Endometrial microvascular endothelial cells (primary cell): ENCODE measurements around the gene MET. TPM values are rescaled to one million over a fixed set of nuclear protein-coding genes. Genes with fewer than 3 reads are reported as not detected.
"Not testable (repeated sequence)": the region's sequence is repeated elsewhere in the genome, so short reads cannot be mapped to it uniquely, and the experiment has no call there.

Experiments used
- in situ Hi-C: cut with HindIII; loops from 2 replicates; pipeline ENCODE4 v1.10.0; 2017; ENCODE audit warnings: low sequenced_read_pairs, low pct_unique_long_range_greater_than_20kb; ENCODE audit errors: inconsistent ontology term
- total RNA-seq: library from RNA; depleted of rRNA; stranded (reverse); fragments of >200 nt; gene quantifications from one replicate; pipeline ENCODE4 v1.2.3, GENCODE V29; 2015; ENCODE audit errors: inconsistent ontology term

MET gene
- total RNA-seq, 1 donor from 2014 or later = 32.7 TPM

DNA sequence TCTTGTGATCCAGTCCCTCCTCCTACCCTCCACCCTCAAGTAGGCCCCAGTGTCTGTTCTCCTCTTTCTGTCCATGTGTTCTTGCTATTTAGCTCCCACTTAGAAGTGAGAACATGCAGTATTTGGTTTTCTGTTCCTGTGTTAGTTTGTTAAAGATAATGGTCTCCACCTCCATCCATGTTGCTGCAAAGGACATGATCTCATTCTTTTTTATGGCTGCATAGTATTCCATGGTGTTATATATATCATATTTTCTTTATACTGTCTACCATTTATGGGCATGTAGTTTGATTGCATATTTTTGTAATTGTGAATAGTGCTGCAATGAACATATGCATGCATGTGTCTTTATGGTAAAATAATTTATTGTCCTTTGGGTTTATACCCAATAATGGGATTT is 12.7 kb upstream of the MET start:
- in situ Hi-C loops = not testable (repeated sequence)

GRCh38 chr7:116661865-116662264 is 10.1 kb upstream of the MET start:
- in situ Hi-C loops = no loop called here

DNA sequence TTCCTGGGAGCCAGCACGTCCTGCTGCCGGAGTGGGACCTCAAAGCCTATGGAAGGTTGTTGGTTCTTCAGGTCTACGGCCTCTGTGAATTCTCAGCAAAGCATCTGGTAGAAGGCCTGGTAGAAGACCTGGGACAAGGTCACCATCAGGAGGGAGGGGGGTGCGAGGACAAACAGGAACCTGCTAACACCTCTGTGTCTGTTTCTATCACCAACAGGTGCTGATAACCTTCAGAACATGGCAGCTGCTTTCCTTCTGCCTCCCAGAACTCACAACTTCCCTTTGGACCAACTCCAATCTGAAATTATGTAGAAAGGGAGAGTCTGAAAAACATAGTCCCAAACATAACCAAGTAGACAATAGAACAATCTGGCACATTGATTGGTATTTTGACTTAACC is 8.3 kb upstream of the MET start:
- in situ Hi-C loops = no loop called here

DNA sequence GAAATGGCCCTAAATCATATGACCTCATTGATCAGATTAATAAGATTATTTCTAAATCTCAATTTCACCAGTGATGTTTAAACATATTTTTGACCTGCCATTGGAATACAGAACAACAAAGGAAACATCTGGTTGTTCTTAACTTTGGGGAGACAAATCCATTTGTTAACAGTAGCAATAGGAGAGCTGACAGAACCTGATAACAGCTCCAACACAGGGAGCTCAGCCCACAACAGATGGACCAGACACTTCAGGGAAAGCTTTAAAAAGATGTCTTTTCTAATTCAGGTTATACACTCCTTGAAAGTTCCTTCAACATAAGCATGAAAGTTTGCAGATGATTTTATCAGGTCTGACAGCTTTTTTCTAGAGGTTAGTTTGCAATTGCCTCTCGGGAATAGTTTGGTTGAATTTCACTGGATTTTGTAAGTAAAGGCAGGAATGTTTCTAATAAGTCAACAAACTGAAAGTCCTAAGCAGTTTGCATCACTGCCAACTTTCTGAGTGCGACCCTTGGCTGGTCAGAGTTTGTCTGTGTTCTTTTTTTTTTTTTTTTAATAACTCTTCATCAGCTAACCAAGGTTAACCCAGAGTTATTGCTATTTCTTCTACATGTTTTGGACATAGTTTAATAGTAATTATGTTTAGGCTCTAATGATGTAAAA is 6.5 kb upstream of the MET start:
- in situ Hi-C loops = no loop called here

DNA sequence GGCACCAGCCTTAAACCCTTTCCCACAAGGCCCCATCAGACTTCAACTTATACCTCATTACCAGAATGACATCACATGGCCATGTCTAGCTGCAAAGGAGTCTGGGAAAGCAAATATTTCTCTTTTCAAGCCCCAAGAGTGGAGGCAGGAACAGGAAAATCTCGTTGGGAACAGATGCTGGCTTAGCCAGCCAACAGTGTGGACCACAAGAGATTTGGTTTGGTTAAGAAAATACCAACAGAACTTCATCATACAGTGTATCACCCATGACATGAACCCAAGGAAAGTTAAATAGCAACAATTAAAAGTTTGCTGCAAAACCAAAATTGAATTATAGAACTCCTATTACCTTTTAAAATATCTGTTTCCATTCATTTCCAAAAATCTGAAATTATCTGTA is 2.2 kb upstream of the MET start:
- in situ Hi-C loops = no loop called here

- in situ Hi-C loops = no loop called here
Measured at GRCh38 chr7:116670409-116671015, 1.5 kb upstream of the MET start.

DNA sequence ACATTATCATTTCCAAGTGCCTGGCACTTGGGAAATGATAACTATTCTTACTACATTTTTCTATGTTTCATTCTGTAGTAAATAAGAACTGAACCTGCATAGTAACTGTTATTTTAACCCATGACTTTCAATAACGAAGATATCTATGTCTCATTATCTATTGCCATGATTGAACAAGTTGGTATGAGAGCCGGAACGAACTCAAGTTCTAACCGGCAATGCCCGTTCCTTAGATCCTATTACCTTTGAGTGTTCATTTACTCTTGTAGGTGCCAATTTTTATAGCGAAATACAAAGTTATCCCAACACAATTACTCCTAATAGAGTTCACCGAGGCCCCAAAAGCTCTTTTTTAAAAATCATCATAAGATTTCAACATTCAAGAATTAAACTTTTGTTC is 885 bp upstream of the MET start:
- in situ Hi-C loops = no loop called here

DNA sequence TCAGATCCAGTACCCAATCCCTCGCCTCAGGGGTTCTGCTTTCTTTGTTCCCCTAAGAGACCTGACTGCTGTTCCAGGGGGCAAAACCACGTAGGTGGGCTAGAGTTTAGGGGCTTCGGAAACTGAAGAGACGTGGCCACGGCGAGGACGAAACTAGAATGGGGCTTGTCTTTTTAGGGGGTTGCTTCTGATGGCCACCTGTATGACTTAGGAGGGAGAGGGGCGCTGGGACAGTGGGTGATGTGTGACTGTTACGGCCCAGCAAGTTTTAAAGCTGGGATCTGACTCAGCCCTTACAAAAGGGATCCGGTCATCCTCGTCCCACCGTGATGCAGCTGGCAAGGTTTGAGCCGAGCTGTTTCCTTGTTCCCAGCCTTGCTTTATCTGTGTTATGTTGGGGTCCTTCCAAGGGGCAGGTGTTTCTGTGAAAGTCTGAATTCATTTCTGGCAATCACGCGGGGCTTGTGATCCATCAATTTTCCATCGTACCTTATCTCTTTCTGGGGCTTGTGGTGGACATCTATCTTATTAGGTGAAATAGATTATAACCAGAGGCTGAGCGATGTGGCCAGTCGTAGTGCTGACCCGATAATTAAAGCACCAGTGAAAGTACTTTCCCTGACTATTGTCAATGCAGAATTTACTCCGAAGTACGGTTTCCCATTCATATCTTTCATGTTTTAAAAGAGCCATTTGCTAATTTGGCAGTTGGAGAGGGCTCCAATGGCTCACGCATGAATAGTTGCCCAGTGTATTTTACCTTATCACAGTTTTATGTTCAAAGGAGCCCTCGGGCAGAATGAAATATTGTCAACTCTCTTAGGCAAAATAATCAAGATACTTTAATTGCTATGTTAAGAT is 830 bp downstream of the MET start:
- in situ Hi-C loops = no loop called here

GRCh38 chr7:116673457-116673865 is 1.5 kb downstream of the MET start:
- in situ Hi-C loops = no loop called here

DNA sequence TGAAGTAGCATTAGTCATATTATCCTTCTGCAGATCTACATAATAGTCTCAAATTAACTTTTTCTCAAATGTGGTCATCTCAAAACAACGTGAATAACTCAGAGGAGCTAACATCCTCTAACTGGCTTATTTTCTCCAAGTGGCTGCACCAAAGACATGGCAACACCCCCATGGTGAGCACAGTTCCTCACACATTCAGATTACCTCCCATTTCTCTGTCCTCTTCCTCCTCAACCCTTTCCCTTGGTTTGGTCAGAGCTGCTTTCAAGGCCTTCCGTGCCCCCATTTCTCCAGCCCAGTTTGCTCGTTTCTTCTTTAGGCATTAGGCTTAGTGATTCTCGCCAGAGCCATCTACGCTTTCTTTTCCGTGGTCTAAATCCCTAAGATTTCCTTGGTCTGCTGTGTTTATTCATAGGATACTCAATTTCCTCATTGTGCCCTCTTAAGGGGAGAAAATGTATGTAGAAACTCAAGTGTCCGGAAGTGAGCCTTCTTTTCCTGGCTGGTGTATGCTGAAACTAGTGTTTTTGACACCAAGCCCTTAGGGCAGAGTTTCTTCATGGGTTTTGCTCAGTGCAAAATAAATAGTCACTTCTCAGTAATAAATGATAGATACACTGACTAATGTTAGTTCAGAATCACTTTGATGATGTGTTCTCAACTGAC is 2.6 kb downstream of the MET start:
- in situ Hi-C loops = no loop called here

DNA sequence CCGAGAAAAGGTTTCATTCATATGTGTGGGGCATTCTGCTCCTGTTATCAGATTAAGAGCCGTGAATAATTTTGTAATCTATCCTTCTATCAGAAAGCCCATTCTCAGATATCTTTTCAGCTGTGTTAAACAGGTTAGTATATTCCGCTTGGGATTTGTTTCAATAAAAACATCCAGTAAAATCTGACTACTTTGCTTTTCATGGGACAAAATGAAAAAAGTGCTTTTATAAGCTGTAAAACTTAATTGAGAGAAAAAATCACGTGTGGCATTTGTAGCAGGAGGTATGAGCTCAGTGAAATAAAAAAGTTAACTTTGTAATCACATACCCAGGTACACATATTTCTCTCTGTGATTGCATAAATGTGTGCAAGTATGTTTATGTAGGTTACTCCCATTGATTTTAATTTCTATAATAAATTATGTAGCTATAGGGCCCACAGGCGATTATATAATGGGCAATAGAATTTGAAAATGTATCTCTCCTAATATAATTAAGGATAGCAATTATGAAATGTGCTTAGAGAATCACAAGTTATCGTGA is 3.9 kb downstream of the MET start:
- in situ Hi-C loops = no loop called here

GRCh38 chr7:116678780-116679179 is 6.8 kb downstream of the MET start:
- in situ Hi-C loops = no loop called here

GRCh38 chr7:116679500-116679899 is 7.5 kb downstream of the MET start:
- in situ Hi-C loops = no loop called here

DNA sequence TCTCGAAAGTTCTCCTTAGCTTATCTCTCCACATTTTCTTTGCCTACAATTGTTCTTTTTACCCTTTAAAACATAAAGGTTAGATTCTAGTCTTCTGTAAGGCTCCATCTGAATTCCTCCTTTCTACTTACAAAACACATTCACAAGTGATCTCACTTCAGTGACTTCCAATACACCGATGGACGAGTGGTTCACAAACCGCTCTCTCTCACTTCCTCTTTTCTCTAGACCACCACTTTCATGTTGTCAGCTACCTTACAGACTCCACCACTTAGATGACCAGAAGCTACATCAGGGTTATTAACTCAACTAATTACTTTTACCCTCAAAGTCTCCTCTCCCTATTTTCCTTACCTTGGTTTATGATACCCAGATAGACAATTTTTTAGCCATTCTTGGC is 11.8 kb downstream of the MET start:
- in situ Hi-C loops = no loop called here

GRCh38 chr7:116686033-116686432 is 14.0 kb downstream of the MET start:
- in situ Hi-C loops = no loop called here

DNA sequence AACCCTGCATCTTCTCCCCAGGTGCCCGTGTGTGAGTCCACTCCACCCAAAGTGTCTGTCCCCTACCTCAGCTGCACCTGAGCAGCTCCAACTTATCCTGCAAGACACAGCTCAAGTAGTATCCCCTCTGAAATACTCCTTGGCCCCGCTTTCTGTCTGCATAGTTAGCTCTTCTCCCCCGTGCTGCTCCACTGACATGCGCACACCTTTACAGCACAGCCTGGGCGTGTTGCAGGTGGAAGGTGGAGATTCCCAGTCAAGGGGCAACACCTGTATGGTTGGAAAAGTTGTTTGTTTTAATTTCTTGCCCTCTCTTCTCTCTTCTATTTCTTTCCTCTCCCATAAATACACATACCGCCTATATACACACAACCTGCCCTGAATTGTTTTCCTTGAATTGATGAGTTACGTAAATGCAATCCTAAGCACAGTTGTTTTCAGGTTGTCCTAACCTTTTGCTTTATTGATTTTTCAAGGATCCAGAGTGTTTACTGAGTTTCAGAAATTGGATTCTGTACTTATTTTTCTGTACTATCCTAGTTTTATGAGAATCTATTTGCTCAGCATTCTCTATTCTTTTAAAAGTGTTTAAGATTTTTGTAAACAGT is 14.9 kb downstream of the MET start:
- in situ Hi-C loops = no loop called here

DNA sequence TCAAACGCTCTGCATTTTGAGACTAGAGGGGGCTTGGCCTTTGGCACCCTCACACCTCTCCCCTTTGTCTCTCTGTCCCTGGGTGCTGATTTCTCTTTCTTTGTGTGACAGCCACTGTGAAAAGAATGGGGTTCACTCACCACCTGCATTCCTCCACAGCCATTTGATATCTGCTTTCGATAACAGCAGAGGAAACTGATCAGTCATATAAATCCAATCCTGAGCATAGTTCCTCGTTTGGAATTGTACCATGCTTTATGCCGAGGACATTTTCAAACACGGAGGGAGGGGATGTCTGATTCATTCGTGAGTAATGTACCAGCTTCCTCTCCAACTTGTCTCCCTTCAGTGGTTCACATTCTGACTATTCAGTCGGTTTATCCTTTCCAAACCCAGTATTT is 15.8 kb downstream of the MET start:
- in situ Hi-C loops = no loop called here

DNA sequence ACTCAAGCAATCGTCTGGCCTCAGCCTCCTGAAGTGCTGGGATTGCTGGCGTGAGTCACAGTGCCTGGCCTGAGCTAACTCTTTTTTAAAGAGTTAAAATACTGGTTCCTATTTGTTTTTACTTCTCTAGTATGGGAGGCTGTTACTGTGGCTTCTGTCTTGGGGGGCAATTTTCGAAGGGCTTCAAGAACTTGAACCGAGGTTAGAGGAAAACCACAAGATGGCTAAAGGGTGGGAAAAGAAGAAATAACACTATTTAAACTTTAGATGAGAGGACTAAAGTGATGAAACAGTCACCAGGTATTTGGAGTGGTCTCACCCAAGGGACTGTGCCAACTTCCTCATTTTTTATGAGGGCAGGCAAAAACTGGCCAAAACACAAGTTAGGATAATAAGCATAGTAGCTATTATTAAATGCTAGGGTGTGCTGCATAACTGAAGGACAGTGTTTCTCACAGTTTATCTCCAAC is 17.8 kb downstream of the MET start:
- in situ Hi-C loops = no loop called here

GRCh38 chr7:116691664-116692063 is 19.7 kb downstream of the MET start:
- in situ Hi-C loops = no loop called here
